Neural progenitor cell (in vitro differentiated cells): ENCODE data around the gene OR4D9. TPM values are rescaled to one million over a fixed set of nuclear protein-coding genes. Genes with fewer than 3 reads are reported as not detected.

Experiments used
- DNase-seq: peaks from one replicate; pipeline ENCODE4 v3.0.0-alpha.2; 2016; ENCODE audit warnings: low spot score
- H2AFZ ChIP-seq: fragments of 200-600 bp; sonication (generic); replicated peaks from 2 replicates; pipeline ENCODE4 v1.6.1; 2016; ENCODE audit warnings: antibody characterized with exemption
- H3F3A ChIP-seq: fragments of 200-600 bp; sonication (generic); 2 replicates; pipeline ENCODE4 v1.6.1; 2016; ENCODE audit warnings: antibody characterized with exemption, low read depth
- H3K27ac ChIP-seq: fragments of 200-600 bp; sonication (generic); 2 replicates; pipeline ENCODE4 v1.5.1; 2016; ENCODE audit warnings: mild to moderate bottlenecking
- H3K27me3 ChIP-seq: fragments of 200-600 bp; sonication (generic); 2 replicates; pipeline ENCODE4 v1.6.1; 2016; ENCODE audit warnings: mild to moderate bottlenecking, moderate library complexity
- H3K36me3 ChIP-seq: fragments of 200-600 bp; sonication (generic); 2 replicates; pipeline ENCODE4 v1.5.1; 2016
- H3K4me1 ChIP-seq: fragments of 200-600 bp; sonication (generic); 2 replicates; pipeline ENCODE4 v1.6.1; 2016; ENCODE audit warnings: mixed run types
- H3K4me2 ChIP-seq: fragments of 200-600 bp; sonication (generic); 2 replicates; pipeline ENCODE4 v1.6.1; 2016
- H3K4me3 ChIP-seq: fragments of 200-600 bp; sonication (generic); 2 replicates; pipeline ENCODE4 v1.5.1; 2016
- H3K79me2 ChIP-seq: fragments of 200-600 bp; sonication (generic); 2 replicates; pipeline ENCODE4 v1.6.1; 2016; ENCODE audit warnings: low read depth
- H3K9ac ChIP-seq: fragments of 200-600 bp; sonication (generic); 2 replicates; pipeline ENCODE4 v1.6.1; 2016
- H3K9me3 ChIP-seq: fragments of 200-600 bp; sonication (generic); 2 replicates; pipeline ENCODE4 v1.5.1; 2016; ENCODE audit warnings: low read depth
- H4K20me1 ChIP-seq: fragments of 200-600 bp; sonication (generic); 2 replicates; pipeline ENCODE4 v1.6.1; 2016; ENCODE audit warnings: low read depth
- H3K27ac Mint-ChIP-seq: 3 replicates; pipeline ENCODE4 v1.8.0; 2021; ENCODE audit warnings: mixed read lengths
- H3K27me3 Mint-ChIP-seq: 2 replicates; pipeline ENCODE4 v1.8.0; 2022; ENCODE audit warnings: low read depth, mild to moderate bottlenecking, inconsistent platforms, moderate library complexity, mixed read lengths; ENCODE audit not compliant: insufficient read depth
- H3K36me3 Mint-ChIP-seq: 3 replicates; pipeline ENCODE4 v1.8.0; 2021; ENCODE audit warnings: mixed read lengths
- H3K4me1 Mint-ChIP-seq: 3 replicates; pipeline ENCODE4 v1.8.0; 2021; ENCODE audit warnings: mixed read lengths
- H3K4me3 Mint-ChIP-seq: 3 replicates; pipeline ENCODE4 v1.8.0; 2021; ENCODE audit warnings: mild to moderate bottlenecking, moderate library complexity, mixed read lengths
- H3K9me3 Mint-ChIP-seq: 3 replicates; pipeline ENCODE4 v1.8.0; 2020; ENCODE audit warnings: mixed read lengths
- CTCF ChIP-seq: fragments of 200-600 bp; sonication (generic); IDR thresholded peaks from 2 replicates; pipeline ENCODE4 v1.5.1; 2017; ENCODE audit warnings: antibody characterized with exemption, mild to moderate bottlenecking
- EZH2 ChIP-seq: fragments of 200-600 bp; sonication (generic); IDR thresholded peaks from 2 replicates; pipeline ENCODE4 v1.6.1; 2017; ENCODE audit warnings: antibody characterized with exemption, mild to moderate bottlenecking, moderate library complexity
- EZH2phosphoT487 ChIP-seq: fragments of 200-600 bp; sonication (generic); IDR thresholded peaks from 2 replicates; pipeline ENCODE4 v1.6.1; 2017; ENCODE audit warnings: antibody characterized with exemption
- total RNA-seq: library from RNA; depleted of rRNA; stranded (reverse); fragments of >200 nt; gene quantifications from 2 replicates; pipeline ENCODE4 v1.2.3, GENCODE V29; 2015; ENCODE audit warnings: low replicate concordance

The OR4D9 gene
- total RNA-seq = not detected in 2 replicates

- H3K79me2 ChIP-seq = no peaks in the 10 kb centered on the region
- H3K36me3 ChIP-seq = no peaks in the 10 kb centered on the region
- DNase-seq = no peak
- no peaks in the 10 kb centered on the region for H3F3A ChIP-seq
- H4K20me1 ChIP-seq = no peaks in the 10 kb centered on the region
- Mint-ChIP-seq H3K27ac (no peak within 1 kb of the TSS), H3K27me3 (no peaks in the 10 kb centered on the region), H3K4me3 (no peak within 1 kb of the TSS), H3K4me1 (peaks cover 5% of the 10 kb centered on the region), H3K9me3 (no peaks in the 10 kb centered on the region), H3K36me3 (no peaks in the 10 kb centered on the region)
- H3K27me3 ChIP-seq = no peaks in the 10 kb centered on the region
- H3K4me2 ChIP-seq = no peak within 1 kb of the TSS
- H3K9me3 ChIP-seq = no peaks in the 10 kb centered on the region
- no peak within 1 kb of the TSS for H3K4me3 ChIP-seq
- TF ChIP-seq EZH2 (no peak), EZH2phosphoT487 (no peak), CTCF (no peak)
- no peaks in the 10 kb centered on the region for H3K4me1 ChIP-seq
- no peak within 1 kb of the TSS for H3K27ac ChIP-seq
- no peak within 1 kb of the TSS for H3K9ac ChIP-seq
- no peak within 1 kb of the TSS for H2AFZ ChIP-seq
Measured at GRCh38 chr11:59510941-59511589, at the start of gene OR4D9. Gene OR4D9 (plus strand): TSS chr11:59511539. CDS start chr11:59514913, 3,374 bp downstream.

- no peaks in the 10 kb centered on the region for H3K9me3 ChIP-seq
- no peaks in the 10 kb centered on the region for H3K4me1 Mint-ChIP-seq
- H3K27me3 ChIP-seq = no peaks in the 10 kb centered on the region
- TF ChIP-seq CTCF (no peak), EZH2phosphoT487 (no peak), EZH2 (no peak)
- H3F3A ChIP-seq = no peaks in the 10 kb centered on the region
- no peak overlapping the region for H3K4me2 ChIP-seq
- no peak overlapping the region for H3K27ac ChIP-seq
- no peaks in the 10 kb centered on the region for H3K36me3 ChIP-seq
- no peaks in the 10 kb centered on the region for H3K9me3 Mint-ChIP-seq
- H2AFZ ChIP-seq = peak overlapping the region; percentile 85
- no peak overlapping the region for H3K4me3 ChIP-seq
- no peak for DNase-seq
- H3K9ac ChIP-seq = no peak overlapping the region
- H3K4me1 ChIP-seq = no peaks in the 10 kb centered on the region
- no peaks in the 10 kb centered on the region for H3K79me2 ChIP-seq
- H3K27ac Mint-ChIP-seq = no peak overlapping the region
- H3K27me3 Mint-ChIP-seq = no peaks in the 10 kb centered on the region
- H3K36me3 Mint-ChIP-seq = no peaks in the 10 kb centered on the region
- no peak overlapping the region for H3K4me3 Mint-ChIP-seq
- H4K20me1 ChIP-seq = no peaks in the 10 kb centered on the region
Measured at GRCh38 chr11:59463190-59463641, 48.1 kb upstream of the OR4D9 start.

GRCh38 chr11:59473015-59473414 is 38.3 kb upstream of the OR4D9 start, which contains the start of gene OR4D10:
Gene OR4D10 (plus strand): TSS chr11:59473315. CDS start chr11:59477430, 4,115 bp downstream.
- H3K27ac Mint-ChIP-seq = no peak within 1 kb of the TSS
- no peaks in the 10 kb centered on the region for H3K9me3 ChIP-seq
- no peak within 1 kb of the TSS for H3K4me3 ChIP-seq
- peaks cover 2% of the 10 kb centered on the region for H3K27me3 Mint-ChIP-seq
- H3K9me3 Mint-ChIP-seq = peaks cover 2% of the 10 kb centered on the region
- no peak within 1 kb of the TSS for H3K4me2 ChIP-seq
- H3K79me2 ChIP-seq = no peaks in the 10 kb centered on the region
- no peak for DNase-seq
- H3F3A ChIP-seq = no peaks in the 10 kb centered on the region
- no peaks in the 10 kb centered on the region for H3K36me3 Mint-ChIP-seq
- H3K4me1 ChIP-seq = no peaks in the 10 kb centered on the region
- H3K4me1 Mint-ChIP-seq = no peaks in the 10 kb centered on the region
- H3K27me3 ChIP-seq = no peaks in the 10 kb centered on the region
- TF ChIP-seq EZH2phosphoT487 = no peak
- TF ChIP-seq CTCF = no peak
- no peak for TF ChIP-seq EZH2
- H2AFZ ChIP-seq = no peak within 1 kb of the TSS
- no peaks in the 10 kb centered on the region for H4K20me1 ChIP-seq
- H3K4me3 Mint-ChIP-seq = no peak within 1 kb of the TSS
- no peaks in the 10 kb centered on the region for H3K36me3 ChIP-seq
- H3K9ac ChIP-seq = no peak within 1 kb of the TSS
- no peak within 1 kb of the TSS for H3K27ac ChIP-seq
